Body of pancreas (tissue), 4 donors: ENCODE results near the gene FAM13B.

Experiments
- CTCF ChIP-seq, 7 experiments: fragments of 450-650 bp in 4 of 7; fragments of 200-600 bp in 3 of 7; sonication (generic) in 3 of 7; IDR thresholded peaks; one replicate each; pipeline ENCODE4 v1.5.1; 2016 to 2019; ENCODE audit warnings: antibody characterized with exemption in 7 of 7
- POLR2A ChIP-seq, 3 donors: fragments of 450-650 bp; IDR thresholded peaks; one replicate each; pipeline ENCODE4 v1.6.1; 2016; ENCODE audit warnings: antibody characterized with exemption in 3 of 3, mild to moderate bottlenecking in 2 of 3

GRCh38 chr5:138037271-138037670, 4.4 kb upstream of the FAM13B start:
- TF ChIP-seq POLR2A (IDR thresholded peaks at IDR 0.05) (no peak), CTCF (IDR thresholded peaks at IDR 0.05) (no peak)
